Adrenal gland (tissue), 12 donors: ENCODE results near the gene MSMO1. TPM values are rescaled to one million over a fixed set of nuclear protein-coding genes. Genes with fewer than 3 reads are reported as not detected.

Experiments used
- DNase-seq, 7 donors: peaks; one replicate each; pipeline ENCODE4 v3.0.0-alpha.2; 2019 to 2020
- H3K27ac ChIP-seq, 5 donors: fragments of 200-600 bp; sonication (generic) in 4 of 5; 1 replicate in 3 of 5; 2 replicates in 2 of 5; pipeline versions ENCODE4 v1.5.1 to v1.8.0; 2016 to 2020; ENCODE audit warnings: mild to moderate bottlenecking in 1 of 5
- H3K27me3 ChIP-seq: fragments of 200-600 bp; 2 replicates; pipeline ENCODE4 v1.8.0; 2021
- H3K36me3 ChIP-seq, 2 donors: fragments of 200-600 bp; replicated peaks in 1 of 2; 1 replicate in 1 of 2; 2 replicates in 1 of 2; pipeline versions ENCODE4 v1.5.1 to v1.8.0; 2018 to 2022
- H3K4me1 ChIP-seq, 2 donors: fragments of 200-600 bp; replicated peaks in 1 of 2; 1 replicate in 1 of 2; 2 replicates in 1 of 2; pipeline versions ENCODE4 v1.5.1 to v1.8.0; 2018 to 2021
- H3K4me3 ChIP-seq, 4 donors: fragments of 200-600 bp; sonication (generic) in 3 of 4; one replicate each; pipeline ENCODE4 v1.5.1; 2016 to 2018
- H3K9me3 ChIP-seq, 3 donors: fragments of 200-600 bp; sonication (generic) in 1 of 3; replicated peaks in 1 of 3; 1 replicate in 2 of 3; 2 replicates in 1 of 3; pipeline versions ENCODE4 v1.5.1 to v1.8.0; 2016 to 2021
- POLR2A ChIP-seq, 2 donors: fragments of 450-650 bp; IDR thresholded peaks; one replicate each; pipeline ENCODE4 v1.6.1; 2017; ENCODE audit warnings: antibody characterized with exemption in 2 of 2, mild to moderate bottlenecking in 2 of 2, moderate library complexity in 1 of 2
- WGBS, 4 donors: extraction: QIAGEN DNeasy Blood & Tissue Kit in 2 of 4; methylation state at CpG; one replicate each; pipeline versions ENCODE4 v1.1.5 to v1.1.7; 2013 to 2017; 5-methylcytosine and 5-hydroxymethylcytosine counted together
- intact Hi-C, 2 donors: fragments of 100-400 bp; cut with DNase I; formaldehyde crosslinking; loops; one replicate each; pipeline versions ENCODE4 v1.14.1 to v1.15.0; 2022 to 2023
- polyA plus RNA-seq, 3 donors: library from polyadenylated mRNA; stranded (reverse); fragments of 200-250 nt in 2 of 3; fragments of 350-450 nt in 1 of 3; fragmentation: Illumina TruSeq in 1 of 3; extraction: RNeasy Lipid Tissue Mini Kit (QIAGEN cat#74804) in 1 of 3; gene quantifications; one replicate each; pipeline ENCODE4 v1.2.3, GENCODE V29; 2013 to 2014
- total RNA-seq, 9 donors: library from RNA; depleted of rRNA in 4 of 9; stranded (reverse); fragments of >200 nt in 4 of 9; fragments of 120-200 nt in 1 of 9; fragmentation: NEBNext Ultra II Directional in 1 of 9; extraction: Animal tissue kit (Norgen Biotek cat#: 25700) in 1 of 9; gene quantifications; one replicate each; pipeline versions ENCODE4 v1.1.0 to v1.2.4, GENCODE V29; 2013 to 2023
- TF ChIP-seq, protein P1 (sequence below), 6 experiments: fragments of 450-650 bp in 4 of 6; fragments of 200-600 bp in 2 of 6; sonication (generic) in 1 of 6; IDR thresholded peaks; 1 replicate in 5 of 6; 2 replicates in 1 of 6; pipeline versions ENCODE4 v1.5.1 to v1.8.0; 2016 to 2021; ENCODE audit warnings: antibody characterized with exemption in 6 of 6, mild to moderate bottlenecking in 2 of 6, moderate library complexity in 1 of 6
- donor health status: healthy with polysubstance abuse.
- donor health status: Bipolar disorder and iron deficiency.
- donor health status: DM: yes; HTN: yes; CAD: no.
- donor health status: DM: no; HTN: no; CAD: no.
- donor health status: DM: no; HTN: no; CAD: no.
- donor health status: DM: yes; HTN: yes; CAD: no.

Gene MSMO1
- total and polyA plus RNA-seq, 12 donors, result 9.3 to 2,076 (median 56.6) TPM

DNA sequence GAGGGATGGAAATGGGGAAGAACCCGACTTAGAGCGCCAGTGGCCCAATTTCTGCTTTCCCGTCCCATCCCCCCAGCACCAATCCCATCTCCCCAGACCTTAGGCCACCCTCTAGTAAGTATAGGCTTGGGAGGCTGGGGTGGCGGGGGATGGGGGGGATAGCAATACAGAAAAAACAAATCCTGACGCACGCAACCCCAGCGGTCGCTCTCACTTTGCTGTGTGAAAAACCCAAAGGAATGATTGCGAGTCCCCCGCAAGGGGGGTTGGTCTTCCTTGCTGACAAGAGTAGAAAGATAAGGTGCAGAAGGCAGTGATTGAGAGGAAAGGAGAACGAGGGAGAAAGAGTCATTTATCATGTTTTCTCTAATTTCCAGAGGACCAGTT lies 52.2 kb downstream of the MSMO1 start:
- 56 to 63% (median 58%) methylated on average over 11 of the region's 11 CpGs for WGBS, 4 donors
- TF ChIP-seq POLR2A (IDR thresholded peaks at IDR 0.05), result no peak
- TF ChIP-seq, protein P1, sequence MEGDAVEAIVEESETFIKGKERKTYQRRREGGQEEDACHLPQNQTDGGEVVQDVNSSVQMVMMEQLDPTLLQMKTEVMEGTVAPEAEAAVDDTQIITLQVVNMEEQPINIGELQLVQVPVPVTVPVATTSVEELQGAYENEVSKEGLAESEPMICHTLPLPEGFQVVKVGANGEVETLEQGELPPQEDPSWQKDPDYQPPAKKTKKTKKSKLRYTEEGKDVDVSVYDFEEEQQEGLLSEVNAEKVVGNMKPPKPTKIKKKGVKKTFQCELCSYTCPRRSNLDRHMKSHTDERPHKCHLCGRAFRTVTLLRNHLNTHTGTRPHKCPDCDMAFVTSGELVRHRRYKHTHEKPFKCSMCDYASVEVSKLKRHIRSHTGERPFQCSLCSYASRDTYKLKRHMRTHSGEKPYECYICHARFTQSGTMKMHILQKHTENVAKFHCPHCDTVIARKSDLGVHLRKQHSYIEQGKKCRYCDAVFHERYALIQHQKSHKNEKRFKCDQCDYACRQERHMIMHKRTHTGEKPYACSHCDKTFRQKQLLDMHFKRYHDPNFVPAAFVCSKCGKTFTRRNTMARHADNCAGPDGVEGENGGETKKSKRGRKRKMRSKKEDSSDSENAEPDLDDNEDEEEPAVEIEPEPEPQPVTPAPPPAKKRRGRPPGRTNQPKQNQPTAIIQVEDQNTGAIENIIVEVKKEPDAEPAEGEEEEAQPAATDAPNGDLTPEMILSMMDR (IDR thresholded peaks at IDR 0.05), result no peak
- no peaks in the 10 kb centered on the region for H3K9me3 ChIP-seq
- H3K4me1 ChIP-seq, result peaks cover 0 to 7% of the 10 kb centered on the region in 2 donors
- intact Hi-C loops, result no loop called here
- no peaks in the 10 kb centered on the region for H3K36me3 ChIP-seq
- no peaks in the 10 kb centered on the region for H3K27me3 ChIP-seq
- peak overlapping the region in 1 of 4 donors; percentile 77 for H3K4me3 ChIP-seq
- H3K27ac ChIP-seq, result peak overlapping the region in 2 of 5 donors; percentile 75 to 85
- peak in 4 of 7 donors; percentile 18 to 74 (median 26) for DNase-seq

DNA sequence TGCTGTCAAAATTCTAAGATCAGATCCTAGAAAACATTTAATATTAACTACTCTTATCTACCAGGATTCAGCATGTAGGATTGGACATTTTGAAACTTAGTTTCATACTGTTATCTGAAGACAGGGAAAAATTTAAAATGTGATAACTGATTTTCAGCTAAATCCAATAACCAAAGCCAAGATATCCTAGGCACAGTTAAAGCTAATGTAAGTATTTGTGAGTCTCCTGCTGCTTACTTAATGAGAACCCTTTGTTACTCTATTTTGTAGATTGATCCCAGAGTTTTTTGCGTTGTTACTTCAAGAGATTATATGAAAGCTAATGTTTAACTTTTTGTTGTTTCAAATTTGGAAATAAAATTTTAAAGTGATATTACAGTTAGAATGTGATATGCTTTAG lies 53.3 kb downstream of the MSMO1 start:
- peak overlapping the region in 1 of 4 donors; percentile 77 for H3K4me3 ChIP-seq
- TF ChIP-seq, protein P1 (IDR thresholded peaks at IDR 0.05), result no peak
- no peak for TF ChIP-seq POLR2A (IDR thresholded peaks at IDR 0.05)
- no peaks in the 10 kb centered on the region for H3K36me3 ChIP-seq
- 81 to 88% (median 85%) methylated on average over 1 of the region's 1 CpG for WGBS, 4 donors
- no peaks in the 10 kb centered on the region for H3K27me3 ChIP-seq
- H3K4me1 ChIP-seq, result peaks cover 0 to 10% of the 10 kb centered on the region in 2 donors
- peak overlapping the region in 1 of 5 donors; percentile 85 for H3K27ac ChIP-seq
- H3K9me3 ChIP-seq, result no peaks in the 10 kb centered on the region
- intact Hi-C loops, result no loop called here
- no peak for DNase-seq

DNA sequence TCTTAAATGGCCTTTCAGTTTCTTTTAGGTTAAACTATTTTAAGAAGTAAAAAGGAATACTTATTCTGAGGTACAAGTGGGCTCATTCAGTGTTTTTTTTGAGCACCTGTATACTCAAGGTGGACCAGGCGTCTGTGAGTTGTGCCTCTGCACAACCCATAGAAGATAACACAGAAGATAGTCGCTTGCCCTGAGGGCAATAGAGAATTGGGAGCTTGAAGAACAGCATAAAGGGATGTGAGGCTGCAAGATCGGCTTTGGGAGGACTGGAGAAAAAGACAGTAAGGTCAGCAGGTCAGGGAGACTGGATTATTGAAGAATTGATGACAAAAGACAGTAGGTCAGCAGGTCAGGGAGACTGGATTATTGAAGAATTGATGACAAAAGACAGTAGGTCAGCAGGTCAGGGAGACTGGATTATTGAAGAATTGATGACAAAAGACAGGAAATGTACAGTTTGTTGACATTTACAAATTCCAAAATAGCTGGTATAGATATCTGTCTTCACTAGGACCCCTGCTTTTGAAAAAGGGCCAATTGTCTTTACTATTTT lies 54.4 kb downstream of the MSMO1 start:
- DNase-seq, result no peak
- no peak for TF ChIP-seq POLR2A (IDR thresholded peaks at IDR 0.05)
- TF ChIP-seq, protein P1 (IDR thresholded peaks at IDR 0.05), result no peak
- H3K27me3 ChIP-seq, result no peaks in the 10 kb centered on the region
- 65 to 76% (median 76%) methylated on average over 3 of the region's 3 CpGs for WGBS, 4 donors
- H3K36me3 ChIP-seq, result no peaks in the 10 kb centered on the region
- peaks cover 0 to 10% of the 10 kb centered on the region in 2 donors for H3K4me1 ChIP-seq
- intact Hi-C loops, result no loop called here
- no peak overlapping the region for H3K27ac ChIP-seq
- no peak overlapping the region for H3K4me3 ChIP-seq
- no peaks in the 10 kb centered on the region for H3K9me3 ChIP-seq

DNA sequence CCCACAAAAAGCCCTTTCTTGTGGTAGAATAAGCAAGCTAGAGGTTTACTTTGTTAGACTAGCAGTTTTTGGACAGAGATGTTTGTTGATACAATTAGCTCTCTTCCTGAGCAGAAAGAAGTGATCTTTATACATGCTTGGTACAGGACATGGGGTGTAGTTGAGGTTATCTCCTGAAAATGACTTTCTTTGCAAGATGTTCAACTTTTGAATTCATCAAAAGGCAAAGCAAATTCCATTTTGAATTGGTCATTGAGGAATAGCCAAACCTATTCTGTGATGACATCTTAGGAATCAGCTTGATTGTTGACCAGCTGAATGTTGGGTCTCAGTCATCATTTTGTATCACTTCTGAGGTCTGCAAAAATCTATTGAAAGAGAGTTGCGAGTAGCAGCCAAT lies 55.2 kb downstream of the MSMO1 start:
- no peak for DNase-seq
- 69 to 86% (median 84%) methylated on average over 1 of the region's 1 CpG for WGBS, 4 donors
- peaks cover 0 to 10% of the 10 kb centered on the region in 2 donors for H3K4me1 ChIP-seq
- H3K36me3 ChIP-seq, result no peaks in the 10 kb centered on the region
- no peak for TF ChIP-seq POLR2A (IDR thresholded peaks at IDR 0.05)
- TF ChIP-seq, protein P1 (IDR thresholded peaks at IDR 0.05), result no peak
- no peaks in the 10 kb centered on the region for H3K9me3 ChIP-seq
- intact Hi-C loops, result no loop called here
- no peaks in the 10 kb centered on the region for H3K27me3 ChIP-seq
- H3K4me3 ChIP-seq, result no peak overlapping the region
- peak overlapping the region in 1 of 5 donors; percentile 6 for H3K27ac ChIP-seq
